GM21526 (cell line): ENCODE results near the gene GPR34.
"Not testable (repeated sequence)": the region's sequence is repeated elsewhere in the genome, so short reads cannot be mapped to it uniquely, and the experiment has no call there.

Experiments
- ATAC-seq: cut with Tn5 transposase; IDR thresholded peaks from one replicate; pipeline ENCODE4 v1.9.1; 2021; ENCODE audit warnings: moderate library complexity; ENCODE audit not compliant: unreplicated experiment, low FRiP score

The GPR34 gene

DNA sequence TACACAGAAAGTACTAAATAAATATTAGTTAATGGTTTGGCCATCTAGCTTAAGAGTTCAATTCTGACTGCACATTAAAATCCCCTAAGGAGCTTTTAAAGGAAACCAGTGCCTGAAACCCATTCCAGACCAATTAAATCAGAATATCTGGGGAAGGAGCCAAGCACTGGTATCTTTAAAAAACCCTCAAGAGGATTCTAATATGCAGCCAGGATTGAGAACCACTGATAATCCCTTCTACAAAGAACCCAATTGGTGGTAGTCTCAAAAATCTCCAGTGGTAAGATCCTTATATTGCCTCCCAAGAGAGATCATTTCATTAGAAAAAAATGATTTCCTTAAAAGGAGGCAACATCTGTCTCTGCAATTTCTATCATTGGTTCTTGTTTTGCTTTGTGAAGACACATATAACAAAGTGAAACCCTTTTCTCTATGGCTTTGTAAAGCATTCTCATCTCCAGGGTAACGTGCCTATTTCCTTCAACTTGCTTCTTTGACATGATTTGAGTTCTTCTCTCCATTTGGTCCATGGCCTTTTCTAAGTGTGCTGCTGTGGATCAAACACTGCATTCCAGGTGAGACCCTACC lies 3.5 kb downstream of the GPR34 start:
- no peak for ATAC-seq

DNA sequence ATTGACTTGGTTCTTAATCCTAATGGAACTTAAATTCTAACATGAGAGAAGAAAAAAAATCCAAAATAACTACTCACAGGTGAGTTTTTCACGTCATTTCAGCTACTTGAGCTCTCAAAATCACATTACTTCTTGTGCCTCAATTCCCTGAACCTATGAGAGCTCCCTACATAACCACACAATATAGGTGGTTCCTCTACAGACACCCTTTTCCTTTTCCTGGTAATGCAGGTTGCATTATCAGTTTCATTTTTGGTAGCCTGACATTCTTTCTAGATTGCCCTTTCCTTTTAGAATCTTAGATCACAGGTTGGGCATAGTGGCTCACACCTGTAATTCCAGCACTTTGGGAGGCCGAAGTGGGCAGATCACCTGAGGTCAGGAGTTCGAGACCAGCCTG lies 4.3 kb downstream of the GPR34 start:
- no peak for ATAC-seq

- no peak for ATAC-seq
Observed at GRCh38 chrX:41695426-41695825, 6.7 kb downstream of the GPR34 start.

DNA sequence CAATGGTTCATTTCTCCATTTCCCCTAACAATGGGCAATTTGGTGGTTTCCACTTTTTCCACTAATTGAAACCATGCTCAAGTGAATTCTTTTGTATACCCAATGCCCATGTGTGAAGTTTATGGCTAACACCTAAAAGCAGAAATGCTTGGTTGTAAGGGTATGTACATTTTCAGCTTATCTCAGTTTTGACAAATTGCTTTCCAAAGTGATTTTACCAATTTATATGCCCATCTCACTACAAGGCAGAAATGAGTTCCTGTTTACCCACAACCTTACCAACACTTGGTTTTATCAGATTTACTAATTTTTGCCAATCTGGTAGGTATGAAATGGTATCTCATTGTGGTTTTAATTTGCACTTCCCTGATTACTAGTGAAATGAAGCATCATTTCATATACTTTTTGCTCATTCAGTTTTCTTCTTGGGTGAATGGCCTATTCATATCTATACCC lies 14.8 kb downstream of the GPR34 start:
- ATAC-seq: no peak

GRCh38 chrX:41705042-41705441 lies 16.3 kb downstream of the GPR34 start:
- ATAC-seq: no peak

GRCh38 chrX:41705680-41706374 lies 17.1 kb downstream of the GPR34 start:
- peak; percentile 76 for ATAC-seq

- ATAC-seq: no peak
Observed at GRCh38 chrX:41707218-41707617, 18.4 kb downstream of the GPR34 start.

DNA sequence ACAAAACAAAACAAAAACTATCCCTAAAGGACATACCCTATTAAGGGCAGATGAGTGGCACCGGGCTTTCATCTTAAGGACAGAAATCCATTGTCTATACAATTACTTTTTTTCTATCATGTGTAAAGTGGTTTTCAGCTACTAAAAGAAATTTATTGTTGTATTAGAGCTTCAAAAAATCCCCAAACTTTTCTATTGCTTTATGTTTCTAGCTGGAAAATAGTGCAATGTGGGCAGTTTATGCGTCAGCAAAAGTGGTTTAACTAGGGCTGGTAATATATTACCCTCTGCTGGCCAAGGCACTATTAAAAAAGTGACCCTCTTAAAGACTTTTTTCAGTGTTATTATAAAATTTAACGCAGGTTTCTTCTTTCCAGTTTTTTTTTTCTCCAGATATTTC lies 19.7 kb downstream of the GPR34 start:
- ATAC-seq: no peak

- ATAC-seq: no peak
Observed at GRCh38 chrX:41711021-41711667, 22.4 kb downstream of the GPR34 start.

DNA sequence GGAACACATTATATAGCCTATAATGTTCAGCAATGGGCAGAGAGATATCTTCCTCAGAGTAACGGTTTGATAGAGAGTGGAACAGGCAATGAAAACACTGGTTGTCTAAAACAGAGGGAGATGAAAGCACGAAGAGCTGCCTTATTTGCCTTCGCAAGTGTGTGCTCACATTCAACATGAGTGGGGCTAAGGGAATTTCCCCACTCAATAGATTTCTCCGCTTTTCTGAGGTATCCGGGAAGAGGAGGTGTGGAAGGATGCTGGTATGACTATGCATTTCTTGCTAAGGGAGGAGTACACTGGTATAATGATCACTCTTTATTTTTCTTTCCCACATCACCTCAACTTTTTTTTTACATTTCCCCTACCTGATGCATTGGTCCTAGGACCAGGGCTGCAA lies 27.4 kb downstream of the GPR34 start:
- ATAC-seq: no peak

DNA sequence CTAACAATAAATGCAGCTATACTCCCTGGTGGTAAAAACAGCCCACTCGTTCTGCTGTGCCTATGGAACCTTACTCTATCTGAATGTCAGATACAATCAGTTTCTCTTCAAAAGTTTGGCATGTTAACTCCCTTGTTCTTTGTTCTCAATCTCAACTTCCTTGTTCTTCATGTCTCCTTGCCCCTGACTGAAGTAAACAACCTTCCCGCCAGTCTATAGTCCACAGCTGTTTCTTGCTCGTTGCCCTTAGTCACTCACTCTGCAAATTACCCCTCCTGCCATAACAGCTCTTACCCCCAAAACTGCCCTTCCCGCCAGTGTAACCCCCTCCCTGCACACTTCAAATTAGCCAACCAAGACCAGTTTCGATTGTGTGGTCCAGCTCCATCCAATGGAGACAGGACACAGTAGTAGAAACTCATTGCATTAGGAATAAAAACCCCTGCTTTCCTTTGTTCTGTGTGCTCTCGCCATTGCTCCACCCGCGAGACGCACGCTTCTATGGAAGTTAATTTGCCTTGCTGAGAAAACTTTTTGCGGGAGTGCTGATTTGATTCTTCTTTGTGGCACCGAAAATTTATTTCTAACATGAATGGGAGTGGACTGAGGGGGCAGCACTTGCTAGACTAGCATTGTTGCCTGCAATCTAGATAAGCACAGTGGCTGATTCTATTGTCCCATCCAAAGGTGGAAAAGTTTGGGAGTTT lies 28.1 kb downstream of the GPR34 start:
- ATAC-seq: no peak

DNA sequence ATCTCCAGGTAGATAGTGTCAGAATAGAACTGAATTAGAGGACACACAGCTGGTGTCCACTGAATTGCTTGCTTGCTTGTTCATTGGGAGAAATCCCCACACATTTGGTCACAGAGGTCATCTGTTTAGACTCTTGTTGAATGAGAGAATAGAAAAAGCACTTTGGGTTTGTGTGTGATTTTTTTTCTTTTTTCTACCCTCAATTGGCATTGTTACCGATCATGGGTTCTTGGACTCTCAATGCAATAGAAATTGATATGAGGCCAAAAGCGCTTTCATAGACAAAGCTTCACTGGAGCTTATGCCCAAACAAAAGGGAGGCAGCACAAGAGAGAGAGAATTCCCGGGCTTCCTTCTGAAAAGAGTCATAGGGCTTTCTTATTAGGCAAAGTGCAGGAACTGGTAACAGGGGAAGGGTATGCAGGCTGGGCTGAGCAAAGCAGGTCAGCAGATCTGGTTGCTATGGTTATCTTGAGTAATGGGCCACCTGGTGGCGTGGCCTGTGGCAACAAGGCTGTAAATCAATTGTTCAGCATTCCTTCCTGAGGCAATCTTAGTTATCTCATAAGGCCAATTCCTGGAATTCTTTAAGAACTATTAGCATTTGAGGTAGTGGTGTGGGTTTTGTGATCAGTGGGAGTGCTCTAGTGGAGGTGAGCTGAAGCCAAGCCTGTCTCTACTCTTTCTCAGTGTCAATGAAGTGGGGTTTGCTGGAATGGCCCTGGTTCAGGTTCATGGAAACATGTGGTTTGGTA lies 29.9 kb downstream of the GPR34 start:
- ATAC-seq: no peak

DNA sequence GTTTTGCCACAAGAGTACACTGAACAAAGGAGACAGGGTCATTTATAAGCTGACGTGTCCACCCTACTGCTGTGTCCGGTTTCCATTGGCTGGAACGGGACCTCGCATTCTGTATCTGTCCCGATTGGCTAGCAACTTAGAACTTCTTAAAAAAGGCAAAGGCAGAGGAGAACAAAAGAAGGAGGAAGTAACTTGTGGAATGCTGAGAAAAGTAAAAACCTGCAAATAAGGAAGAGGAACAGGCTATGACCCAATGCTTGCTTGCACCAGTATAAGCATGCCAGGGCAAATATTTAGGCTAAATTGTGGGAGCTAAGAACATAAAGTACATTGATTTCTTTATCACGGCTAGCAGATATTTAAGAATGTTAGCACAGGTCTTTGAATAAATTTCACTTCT lies 30.8 kb downstream of the GPR34 start:
- not testable (repeated sequence) for ATAC-seq

DNA sequence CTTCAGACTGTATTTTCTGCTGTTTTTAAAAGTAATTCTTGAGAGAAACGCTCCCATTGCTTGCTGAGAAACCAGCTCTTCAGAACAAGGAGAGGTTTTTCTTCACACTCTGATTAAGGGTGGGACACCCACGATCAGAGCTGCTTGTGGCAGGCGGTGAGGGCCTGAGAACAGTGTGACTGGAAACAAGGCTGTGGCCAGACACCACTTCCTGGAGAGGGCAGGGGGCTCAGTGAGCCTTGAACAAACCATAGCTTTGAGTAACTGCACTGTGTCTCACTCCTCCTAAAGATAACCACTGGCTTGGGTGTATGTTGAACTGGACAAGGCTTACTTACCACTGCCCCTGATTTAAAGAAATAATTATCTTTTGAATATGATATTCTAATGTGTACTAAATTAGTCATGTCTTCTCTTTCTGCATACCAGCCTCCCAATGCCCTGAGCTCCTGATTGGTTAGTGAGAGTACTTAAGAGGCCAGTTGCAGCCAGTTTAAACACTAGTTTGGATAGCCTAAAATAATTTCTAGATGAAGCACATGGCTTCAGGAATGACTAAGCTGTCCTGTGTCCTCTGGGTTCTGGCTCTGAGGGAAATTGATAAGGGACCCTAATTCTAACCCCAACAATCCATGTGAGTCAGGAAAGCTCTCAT lies 31.5 kb downstream of the GPR34 start:
- peak; percentile 63 for ATAC-seq

- no peak for ATAC-seq
Observed at GRCh38 chrX:41721590-41721989, 32.8 kb downstream of the GPR34 start.

GRCh38 chrX:41722214-41722613 lies 33.4 kb downstream of the GPR34 start:
- no peak for ATAC-seq

DNA sequence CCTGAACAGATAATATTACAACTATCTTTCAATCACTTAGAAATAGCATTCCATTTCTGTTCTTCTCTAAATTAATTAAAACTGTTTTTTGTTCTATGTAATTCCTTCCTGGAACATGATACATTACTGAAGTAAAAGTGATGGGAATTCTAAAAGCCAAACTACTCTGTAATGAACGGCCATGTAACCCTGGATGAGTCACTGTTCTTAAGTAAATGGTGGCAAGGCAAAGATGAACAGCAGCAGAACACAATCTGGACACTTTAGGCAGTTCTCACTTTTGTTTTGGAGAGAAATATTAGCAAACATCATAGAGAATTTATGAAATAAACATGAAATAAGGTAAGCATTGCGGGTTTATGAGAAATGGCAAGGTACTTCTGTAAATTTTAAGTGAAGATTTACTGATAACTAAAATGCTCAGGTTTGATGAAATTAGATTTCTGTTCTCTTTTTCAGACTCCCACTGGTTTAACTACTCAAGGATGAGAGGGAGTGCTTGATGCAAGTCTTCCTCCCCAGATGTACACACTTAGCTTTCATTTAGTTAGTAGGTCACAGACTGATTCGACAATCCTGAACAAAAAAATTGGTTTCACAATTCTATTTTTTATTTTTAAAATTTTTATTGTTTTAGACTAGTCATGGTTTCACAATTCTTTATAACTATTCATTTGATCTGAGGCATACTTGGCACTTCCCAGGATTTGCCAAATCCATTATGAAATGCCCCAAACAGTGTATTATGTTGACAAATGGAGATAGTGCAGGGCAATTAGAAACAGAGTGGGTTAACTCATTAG lies 34.2 kb downstream of the GPR34 start:
- no peak for ATAC-seq

GRCh38 chrX:41723826-41724225 lies 35.1 kb downstream of the GPR34 start, which contains the start of gene GPR82:
Gene GPR82, plus strand, starts transcription at chrX:41724181. Its CDS starts 2,846 bp downstream, at chrX:41727027.
- no peak for ATAC-seq

- ATAC-seq: no peak
Observed at GRCh38 chrX:41728125-41728524, 39.4 kb downstream of the GPR34 start.
